Measurements from ENCODE around the gene REC114.

DNA sequence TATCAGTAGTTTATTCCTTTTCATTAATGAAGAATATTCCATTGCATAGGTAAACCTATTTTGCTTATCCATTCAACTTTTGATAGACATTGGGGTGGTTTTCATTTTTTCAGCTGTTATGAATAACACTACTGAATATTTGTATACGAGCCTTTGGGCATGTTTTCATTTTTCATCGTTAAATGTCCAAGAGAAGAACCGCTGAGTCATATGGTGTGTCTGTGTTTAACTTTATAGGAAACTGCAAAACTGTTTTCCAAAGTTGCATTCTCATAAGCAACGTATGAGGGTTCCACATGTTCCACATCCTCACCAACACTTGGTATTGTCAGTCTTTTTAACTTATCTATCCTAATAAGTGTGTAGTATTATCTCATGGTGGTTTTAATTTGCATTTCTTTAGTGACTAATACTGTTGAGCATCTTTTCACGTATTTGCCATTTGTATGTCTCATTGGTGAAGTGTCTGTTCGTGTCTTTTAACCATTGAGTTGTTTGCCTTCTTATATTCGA is 33.8 kb downstream of the REC114 start:
- TF ChIP-seq BHLHE40 (IDR thresholded peaks at IDR 0.05; ENCODE audit: borderline replicate concordance): no peak
- no peak for TF ChIP-seq FOXM1 (IDR thresholded peaks at IDR 0.05; ENCODE audit: borderline replicate concordance)
- no peak for TF ChIP-seq ARNT (IDR thresholded peaks at IDR 0.05)

Measured in HEK293T (cell line).